GM21515 (cell line): ENCODE data around the gene NUMA1.
A peak's percentile ranks its signal among the peaks of the same experiment; 100 is the strongest.

Experiments
- ATAC-seq: cut with Tn5 transposase; IDR thresholded peaks from one replicate; pipeline ENCODE4 v1.9.1; 2021; ENCODE audit not compliant: unreplicated experiment

NUMA1 gene, protein sequence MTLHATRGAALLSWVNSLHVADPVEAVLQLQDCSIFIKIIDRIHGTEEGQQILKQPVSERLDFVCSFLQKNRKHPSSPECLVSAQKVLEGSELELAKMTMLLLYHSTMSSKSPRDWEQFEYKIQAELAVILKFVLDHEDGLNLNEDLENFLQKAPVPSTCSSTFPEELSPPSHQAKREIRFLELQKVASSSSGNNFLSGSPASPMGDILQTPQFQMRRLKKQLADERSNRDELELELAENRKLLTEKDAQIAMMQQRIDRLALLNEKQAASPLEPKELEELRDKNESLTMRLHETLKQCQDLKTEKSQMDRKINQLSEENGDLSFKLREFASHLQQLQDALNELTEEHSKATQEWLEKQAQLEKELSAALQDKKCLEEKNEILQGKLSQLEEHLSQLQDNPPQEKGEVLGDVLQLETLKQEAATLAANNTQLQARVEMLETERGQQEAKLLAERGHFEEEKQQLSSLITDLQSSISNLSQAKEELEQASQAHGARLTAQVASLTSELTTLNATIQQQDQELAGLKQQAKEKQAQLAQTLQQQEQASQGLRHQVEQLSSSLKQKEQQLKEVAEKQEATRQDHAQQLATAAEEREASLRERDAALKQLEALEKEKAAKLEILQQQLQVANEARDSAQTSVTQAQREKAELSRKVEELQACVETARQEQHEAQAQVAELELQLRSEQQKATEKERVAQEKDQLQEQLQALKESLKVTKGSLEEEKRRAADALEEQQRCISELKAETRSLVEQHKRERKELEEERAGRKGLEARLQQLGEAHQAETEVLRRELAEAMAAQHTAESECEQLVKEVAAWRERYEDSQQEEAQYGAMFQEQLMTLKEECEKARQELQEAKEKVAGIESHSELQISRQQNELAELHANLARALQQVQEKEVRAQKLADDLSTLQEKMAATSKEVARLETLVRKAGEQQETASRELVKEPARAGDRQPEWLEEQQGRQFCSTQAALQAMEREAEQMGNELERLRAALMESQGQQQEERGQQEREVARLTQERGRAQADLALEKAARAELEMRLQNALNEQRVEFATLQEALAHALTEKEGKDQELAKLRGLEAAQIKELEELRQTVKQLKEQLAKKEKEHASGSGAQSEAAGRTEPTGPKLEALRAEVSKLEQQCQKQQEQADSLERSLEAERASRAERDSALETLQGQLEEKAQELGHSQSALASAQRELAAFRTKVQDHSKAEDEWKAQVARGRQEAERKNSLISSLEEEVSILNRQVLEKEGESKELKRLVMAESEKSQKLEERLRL (N-terminal part only)

DNA sequence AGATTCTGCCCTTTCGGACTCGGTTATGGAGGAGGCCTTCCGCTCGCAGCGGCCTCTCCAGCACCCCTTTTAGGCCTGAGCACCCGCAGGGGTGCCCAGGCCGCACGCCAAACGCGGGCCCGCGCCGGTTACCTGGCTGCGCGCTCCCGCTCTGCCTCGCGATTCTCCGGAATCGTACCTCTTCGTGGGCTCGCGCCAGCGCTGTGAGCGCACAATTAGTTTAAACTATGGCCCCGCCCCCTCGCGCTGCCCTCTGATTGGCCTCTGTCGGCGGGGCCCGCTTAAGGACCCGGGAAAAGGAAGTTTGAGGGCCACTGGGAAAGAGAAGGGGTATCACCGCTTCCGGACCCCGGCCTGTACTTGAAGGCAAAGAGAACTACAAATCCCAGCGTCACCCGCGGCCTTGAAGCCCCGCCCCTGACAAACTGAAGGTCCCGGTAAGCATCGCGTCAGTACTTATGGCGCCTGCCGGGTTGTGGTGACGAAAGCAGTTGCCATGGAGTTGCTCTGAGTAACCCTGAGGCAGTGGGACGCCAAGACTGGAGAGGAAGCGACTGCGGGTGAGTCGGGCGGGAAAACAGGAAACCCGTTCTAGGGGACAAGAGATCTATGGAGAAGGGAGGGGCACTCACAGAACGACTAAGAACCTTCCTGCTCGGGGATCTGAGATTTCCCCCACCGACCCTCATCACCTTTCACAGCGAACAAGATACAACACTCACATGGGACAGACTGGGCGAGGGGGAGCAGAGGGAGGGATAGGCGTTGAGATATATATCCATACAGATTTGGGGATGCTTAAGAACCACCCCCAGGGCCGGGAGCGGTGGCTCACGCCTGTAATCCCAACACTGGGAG is at the start of gene NUMA1, which contains the start of gene LRRC51:
NUMA1 (minus strand) TSS at position 217 of the 858 bp plus-strand sequence. CDS start 44,599 bp downstream, outside the sequence.
LRRC51 (plus strand) TSS at position 525 of the 858 bp plus-strand sequence. CDS start 8,234 bp downstream, outside the sequence.
- peak; percentile 92 for ATAC-seq

GRCh38 chr11:72129381-72129780 is 49.0 kb upstream of the NUMA1 start:
- no peak for ATAC-seq

DNA sequence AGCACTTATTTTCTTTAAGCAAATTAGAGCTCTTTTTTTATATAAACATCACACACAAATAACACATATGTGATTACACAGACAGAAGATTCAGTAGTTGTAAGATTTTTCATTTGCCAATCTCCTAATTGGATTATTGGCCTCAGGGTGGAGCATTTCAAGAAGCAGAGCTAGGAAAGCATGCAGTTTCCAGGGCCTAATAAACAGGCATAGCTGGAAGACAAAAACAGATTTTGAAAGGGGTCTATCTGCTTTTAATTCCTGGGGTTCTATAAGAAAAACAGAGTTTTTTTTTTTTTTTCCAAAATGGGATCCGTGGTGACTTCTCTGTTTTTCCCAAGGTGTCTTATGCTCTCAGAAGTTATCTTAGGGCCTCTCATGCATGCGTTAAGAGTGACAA is 47.6 kb upstream of the NUMA1 start:
- no peak for ATAC-seq

DNA sequence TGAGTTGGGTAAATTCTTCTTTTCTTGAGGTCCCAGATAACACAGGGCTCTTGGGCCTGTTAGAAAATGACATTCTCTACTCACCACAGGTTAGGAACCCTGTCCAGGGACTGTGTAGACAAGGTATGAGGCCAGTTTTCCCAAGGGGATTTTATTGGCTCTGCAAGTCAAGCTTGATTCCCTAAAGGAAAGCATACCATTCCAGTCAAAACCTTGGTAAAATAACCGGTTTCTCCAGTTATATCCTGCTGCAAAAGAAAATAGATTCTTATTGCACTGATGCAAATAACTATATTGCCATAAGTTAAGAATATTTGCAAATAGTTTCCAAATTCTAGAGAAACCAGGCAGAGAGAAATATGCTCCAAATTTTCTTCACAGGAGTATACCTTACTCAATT is 45.6 kb upstream of the NUMA1 start:
- no peak for ATAC-seq

DNA sequence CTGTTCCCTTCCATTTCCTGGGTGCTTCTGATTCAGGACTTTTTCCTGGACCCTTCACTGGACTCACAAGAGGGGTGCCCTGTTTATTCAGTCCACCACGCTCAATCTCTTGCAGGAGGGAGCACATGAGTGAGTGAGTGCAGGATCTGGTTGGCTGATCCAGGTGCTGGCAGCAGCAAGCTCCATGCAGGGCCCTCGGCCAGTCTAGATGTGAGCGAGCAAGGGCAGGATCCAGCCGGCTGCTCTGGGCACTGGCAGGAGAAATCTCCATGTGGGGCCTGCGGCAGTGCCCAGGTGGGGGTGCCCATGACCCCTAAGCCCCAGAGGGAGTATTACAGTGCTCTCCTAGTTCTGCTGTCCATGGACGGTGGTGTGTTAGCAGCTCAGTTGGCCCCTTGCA is 43.7 kb upstream of the NUMA1 start:
- ATAC-seq = no peak

GRCh38 chr11:72123117-72123653 is 42.8 kb upstream of the NUMA1 start:
- ATAC-seq = no peak

DNA sequence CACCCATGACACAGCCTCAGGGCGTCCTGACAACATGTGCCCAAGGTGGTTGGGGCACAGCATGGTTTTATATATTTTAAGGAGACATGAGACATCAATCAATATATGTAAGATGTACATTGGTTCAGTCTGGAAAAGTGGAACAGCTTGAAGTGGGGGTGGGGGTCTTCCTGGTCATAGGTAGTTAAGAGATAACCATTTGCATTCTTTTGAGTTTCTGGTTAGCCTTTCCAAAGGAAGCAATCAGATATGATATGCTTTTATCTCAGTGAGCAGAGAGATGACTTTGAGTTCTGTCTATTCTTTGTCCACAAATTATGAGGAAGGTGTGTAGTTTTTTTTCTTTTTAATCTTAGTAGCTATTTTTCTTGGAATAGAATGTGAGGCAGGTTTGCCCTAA is 42.3 kb upstream of the NUMA1 start:
- no peak for ATAC-seq

- no peak for ATAC-seq
Measured at GRCh38 chr11:72120930-72121329, 40.6 kb upstream of the NUMA1 start.

DNA sequence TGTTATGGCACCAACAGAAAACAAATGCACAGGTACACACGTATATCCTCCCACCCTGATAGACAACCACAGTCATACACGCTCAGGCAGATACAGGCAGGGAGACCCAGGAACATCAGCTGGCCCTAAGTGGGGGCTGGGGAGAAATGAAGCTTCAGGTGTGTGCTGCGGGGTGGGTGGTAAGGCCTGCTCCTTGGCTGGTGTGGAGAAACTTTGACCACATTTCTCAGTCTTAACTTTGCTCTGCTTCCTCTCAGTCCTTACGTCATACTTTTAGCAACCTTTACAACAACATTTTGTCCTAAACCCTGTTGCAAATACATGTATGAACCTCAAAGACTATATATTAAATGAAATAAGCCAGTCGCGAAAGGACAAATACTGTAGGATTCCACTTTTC is 38.9 kb upstream of the NUMA1 start:
- ATAC-seq = no peak

DNA sequence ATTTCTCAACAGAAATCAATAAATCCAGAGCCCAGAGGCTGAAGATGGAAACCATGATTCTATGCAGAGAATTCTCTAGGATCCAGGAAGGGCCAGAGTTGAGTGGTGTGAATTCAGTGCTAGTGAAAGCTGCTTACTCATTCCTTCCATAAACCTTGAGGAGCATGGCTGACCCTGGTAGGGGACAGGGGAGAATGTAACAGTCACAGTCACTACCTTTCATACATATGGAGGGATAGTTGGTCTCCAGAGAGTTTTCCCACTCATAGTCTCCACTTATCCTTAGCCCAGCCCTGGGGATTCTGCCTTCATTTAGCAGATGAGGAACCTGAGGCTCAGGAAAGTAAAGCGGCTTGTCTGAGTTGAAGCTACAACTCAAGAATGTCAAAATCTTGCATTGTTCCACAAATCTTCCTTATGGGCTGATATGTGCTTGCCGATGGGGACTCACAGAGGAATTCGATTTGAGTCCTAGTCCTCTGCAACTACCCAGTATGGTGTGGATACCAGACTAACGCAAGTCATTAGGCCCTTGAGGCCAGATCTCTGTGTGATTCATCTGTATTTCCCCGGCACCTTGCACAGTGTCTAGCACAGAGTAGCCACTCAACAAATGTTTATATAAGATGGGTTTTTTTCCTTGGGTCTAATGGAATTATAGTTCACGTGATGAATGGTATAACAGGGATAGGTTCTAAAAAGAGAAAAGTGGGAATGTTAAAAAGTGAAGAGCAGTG is 35.8 kb upstream of the NUMA1 start:
- ATAC-seq = no peak

DNA sequence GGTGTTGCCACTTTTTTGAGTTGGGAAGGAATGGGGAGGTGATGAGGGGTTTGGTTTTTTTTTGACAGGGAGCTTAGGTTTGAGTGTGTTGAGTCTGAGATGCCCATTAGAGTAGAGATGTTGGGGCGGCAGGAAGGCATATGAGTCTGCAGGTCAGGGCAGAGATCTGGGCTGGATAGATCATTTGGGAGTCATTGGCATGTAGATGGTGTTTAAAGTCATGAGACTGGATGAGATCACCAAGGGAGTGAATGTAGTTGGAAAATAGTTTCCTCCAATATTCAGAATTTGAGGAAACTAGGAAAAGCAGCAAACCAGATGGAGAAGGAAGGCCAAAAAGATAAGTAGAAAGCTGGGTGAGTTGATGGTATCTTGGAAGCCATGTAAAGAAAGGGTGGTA is 34.2 kb upstream of the NUMA1 start:
- no peak for ATAC-seq

- ATAC-seq = no peak
Measured at GRCh38 chr11:72112978-72113808, 32.9 kb upstream of the NUMA1 start.

DNA sequence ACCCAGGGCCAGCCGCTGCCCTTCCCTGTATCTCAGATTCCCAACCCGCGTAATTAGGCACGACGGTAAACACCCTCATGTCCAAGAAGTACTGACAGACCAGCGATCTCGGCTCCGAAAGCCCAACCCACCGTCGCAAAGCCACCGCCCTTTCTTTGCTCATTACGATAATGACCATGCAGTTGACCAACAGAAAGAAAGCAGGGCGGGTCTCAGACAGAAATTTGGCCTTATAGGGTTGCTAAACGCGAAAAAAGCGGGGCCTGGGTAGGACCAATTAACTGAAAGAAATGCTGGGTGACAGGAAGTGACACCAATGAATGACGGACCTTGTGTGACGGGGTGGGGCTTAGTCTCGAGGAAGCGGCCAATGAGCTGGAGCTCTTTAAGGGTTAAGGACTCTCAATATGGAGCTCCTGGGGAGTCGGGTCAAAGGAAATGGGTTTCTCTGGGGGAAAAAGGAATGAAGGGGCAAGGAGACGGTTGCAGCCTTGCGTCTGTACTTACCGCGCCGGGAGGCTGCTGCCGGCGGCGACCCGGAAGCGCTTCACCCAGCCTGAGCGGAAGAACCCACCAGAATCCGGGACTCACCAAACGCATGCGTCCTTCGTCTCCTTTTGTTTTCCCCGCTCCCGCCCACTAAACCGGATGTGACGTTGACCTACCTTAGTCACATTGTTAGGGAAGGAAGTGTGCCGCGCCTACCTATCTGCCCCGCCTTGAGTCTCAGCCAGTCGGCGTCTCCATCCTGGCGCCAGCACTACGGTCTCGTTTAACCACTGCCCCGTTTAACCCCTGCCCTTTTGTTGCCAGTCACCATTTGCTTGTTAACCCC is 32.0 kb upstream of the NUMA1 start, which contains the start of gene ANAPC15:
ANAPC15 (minus strand) TSS at position 553 of the 835 bp plus-strand sequence. CDS start 1,419 bp downstream, outside the sequence.
- ATAC-seq = peak; percentile 79

DNA sequence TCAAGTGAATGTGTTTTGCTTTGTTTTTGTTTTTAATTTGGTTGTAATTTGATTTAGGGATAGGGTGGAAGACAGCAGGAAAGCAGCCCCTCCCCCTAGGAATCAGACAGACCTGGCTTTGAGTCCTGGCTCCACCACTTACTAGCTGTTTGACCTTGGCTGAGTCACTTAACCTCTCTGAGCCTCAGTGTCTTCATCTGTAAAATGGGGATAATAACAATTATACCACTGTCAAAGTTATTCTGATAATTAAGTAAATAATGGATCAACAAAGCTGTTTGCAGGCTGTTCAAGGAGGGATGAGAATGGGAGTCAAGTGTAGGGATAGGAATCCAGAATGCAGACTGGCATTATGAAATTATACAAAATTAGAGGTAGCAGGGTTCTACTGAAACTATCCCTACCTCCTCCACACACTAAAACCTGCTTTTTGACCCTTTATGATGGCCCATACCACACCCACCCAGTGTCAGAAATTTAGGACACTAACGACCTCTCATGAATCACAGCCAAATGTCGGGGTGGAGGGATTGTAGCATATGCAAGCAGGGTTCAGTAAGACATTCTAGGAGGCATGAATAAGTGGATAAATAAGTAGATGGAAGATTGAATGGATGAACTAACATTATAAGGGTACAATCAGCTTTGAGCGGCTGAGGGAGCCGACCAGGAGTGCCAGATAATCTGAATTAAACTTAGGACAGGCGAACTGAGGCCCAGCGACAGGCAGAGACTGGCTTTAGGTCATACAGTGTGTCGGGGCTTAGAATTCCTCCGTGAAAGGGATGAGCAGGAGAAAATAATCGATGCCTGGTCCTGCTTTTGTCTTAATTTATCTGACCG is 31.2 kb upstream of the NUMA1 start:
- ATAC-seq = peak; percentile 1

DNA sequence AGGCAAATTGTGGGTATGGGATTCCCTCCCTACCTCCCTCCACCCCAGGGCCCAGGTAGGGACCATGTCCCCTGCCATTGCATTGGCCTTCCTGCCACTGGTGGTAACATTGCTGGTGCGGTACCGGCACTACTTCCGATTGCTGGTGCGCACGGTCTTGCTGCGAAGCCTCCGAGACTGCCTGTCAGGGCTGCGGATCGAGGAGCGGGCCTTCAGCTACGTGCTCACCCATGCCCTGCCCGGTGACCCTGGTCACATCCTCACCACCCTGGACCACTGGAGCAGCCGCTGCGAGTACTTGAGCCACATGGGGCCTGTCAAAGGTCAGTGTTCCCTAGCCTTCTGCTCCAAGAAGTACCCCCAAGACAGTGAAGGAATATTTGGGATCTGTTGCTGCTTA is 25.5 kb upstream of the NUMA1 start, which contains the start of gene TOMT:
TOMT (plus strand) TSS at position 37 of the 400 bp plus-strand sequence; CDS start at position 65, 28 bp downstream.
- no peak for ATAC-seq

DNA sequence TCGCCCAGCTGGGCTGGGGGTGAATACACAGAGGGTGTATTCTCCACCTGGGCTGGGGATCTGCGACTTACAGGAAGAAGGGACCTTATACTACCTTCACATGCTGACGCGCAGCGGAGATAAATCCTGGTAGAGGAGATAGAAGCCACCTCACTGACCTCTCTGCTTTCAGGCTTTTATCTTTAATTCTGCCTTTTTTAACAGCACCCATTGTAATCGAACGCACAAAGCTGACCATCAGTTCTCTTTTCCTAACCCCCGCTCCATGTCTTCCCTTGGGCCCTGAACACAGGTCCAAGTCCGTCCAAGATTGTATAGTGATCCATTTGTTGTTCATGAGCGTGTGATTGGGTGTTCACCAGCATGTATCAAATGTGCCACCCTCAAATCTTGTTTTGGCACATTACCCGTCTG is 23.4 kb upstream of the NUMA1 start:
- ATAC-seq = no peak
